GM12878 (cell line): ENCODE measurements around the gene C9orf57. TPM values are rescaled to one million over a fixed set of nuclear protein-coding genes. Genes with fewer than 3 reads are reported as not detected.

ENCODE experiments used
- ATAC-seq: fragments of 200-7000 bp; cut with Tn5 transposase; 3 replicates; pipeline ENCODE4 v1.9.1; 2020; ENCODE audit warnings: mild to moderate bottlenecking, moderate library complexity
- BruUV-seq: library from RNA; stranded (reverse); fragments of 400-500 nt; replicated peaks from 2 replicates; lab custom pipeline; 2021; lab: Mats Ljungman, UMichigan
- CTCF ChIA-PET: fragments of 300-600 bp; sonication (Branson Sonifier 250); formaldehyde crosslinking; extraction: SDS; loops from one replicate; lab custom pipeline; 2021; ENCODE audit warnings: inconsistent platforms; lab: Yijun Ruan, JAX
- POLR2A ChIA-PET: fragments of 350-600 bp; formaldehyde crosslinking; extraction: SDS; loops from one replicate; lab custom pipeline; 2021; ENCODE audit warnings: inconsistent platforms; lab: Charles Lee
- RAD21 ChIA-PET: fragments of 300-600 bp; sonication (Branson Sonifier 250); formaldehyde crosslinking; loops from one replicate; lab custom pipeline; 2023; ENCODE audit warnings: antibody characterized with exemption; ENCODE audit not compliant: unreplicated experiment; lab: Charles Lee
- SMC1A ChIA-PET: fragments of 300-600 bp; sonication (Branson Sonifier 250); formaldehyde crosslinking; loops from one replicate; lab custom pipeline; 2023; ENCODE audit not compliant: unreplicated experiment, uncharacterized antibody; lab: Charles Lee
- DNase-seq: peaks from one replicate; pipeline ENCODE4 v3.0.0-alpha.2; 2011; ENCODE audit warnings: low read depth, low spot score
- FAIRE-seq: peaks from 3 replicates; lab custom pipeline; 2011; peaks lifted over from hg19 to GRCh38; lab: Jason Lieb, UNC
- H2AFZ ChIP-seq: 2 replicates; pipeline ENCODE4 v1.6.0; 2011; ENCODE audit warnings: low read depth, low read length, control low read depth; ENCODE audit not compliant: control insufficient read depth
- H3K27ac ChIP-seq: 2 replicates; pipeline ENCODE4 v1.5.1; 2011; ENCODE audit warnings: control low read depth; ENCODE audit not compliant: control insufficient read depth, insufficient read depth
- H3K27me3 ChIP-seq, 2 experiments: replicated peaks in 1 of 2; 2 replicates each; pipeline versions ENCODE4 v1.6.0 to v1.6.1; 2011; ENCODE audit warnings: low read length in 1 of 2; ENCODE audit not compliant: control insufficient read depth in 2 of 2, insufficient read depth in 2 of 2
- H3K36me3 ChIP-seq, 2 experiments: 2 replicates each; pipeline ENCODE4 v1.5.1; 2011; ENCODE audit warnings: low read length in 1 of 2; ENCODE audit not compliant: control insufficient read depth in 2 of 2, insufficient read depth in 2 of 2
- H3K4me1 ChIP-seq: 2 replicates; pipeline ENCODE4 v1.6.1; 2011; ENCODE audit warnings: mild to moderate bottlenecking, low read length, moderate library complexity, mixed read lengths; ENCODE audit not compliant: control insufficient read depth, insufficient read depth
- H3K4me2 ChIP-seq: 2 replicates; pipeline ENCODE4 v1.6.0; 2011; ENCODE audit warnings: control low read depth; ENCODE audit not compliant: control insufficient read depth, insufficient read depth
- H3K4me3 ChIP-seq: fragments of 200-600 bp; sonication (generic); 2 replicates; pipeline ENCODE4 v1.5.1; 2016
- H3K79me2 ChIP-seq: 2 replicates; pipeline ENCODE4 v1.6.0; 2011; ENCODE audit warnings: low read length; ENCODE audit not compliant: control insufficient read depth, insufficient read depth
- H3K9ac ChIP-seq: 2 replicates; pipeline ENCODE4 v1.8.0; 2011; ENCODE audit warnings: low read length, control low read depth, mixed read lengths; ENCODE audit not compliant: control insufficient read depth, insufficient read depth
- H3K9me3 ChIP-seq: replicated peaks from 3 replicates; pipeline ENCODE4 v1.5.1; 2011; ENCODE audit warnings: mild to moderate bottlenecking, low read length; ENCODE audit not compliant: control insufficient read depth, insufficient read depth
- H4K20me1 ChIP-seq: 2 replicates; pipeline ENCODE4 v1.6.0; 2011; ENCODE audit not compliant: control insufficient read depth, insufficient read depth
- ASH2L ChIP-seq: fragments of 300-600, 200-600 bp; sonication (generic); IDR thresholded peaks from 2 replicates; pipeline ENCODE4 v1.6.1; 2017; ENCODE audit warnings: low read depth, mild to moderate bottlenecking, borderline replicate concordance
- CEBPB ChIP-seq, 2 experiments: fragments of 150-350 bp in 1 of 2; IDR thresholded peaks; 2 replicates each; pipeline ENCODE4 v1.6.1; 2012 to 2014; ENCODE audit warnings: low read depth in 2 of 2, low read length in 2 of 2, borderline replicate concordance in 1 of 2, inconsistent platforms in 1 of 2
- CREM ChIP-seq: IDR thresholded peaks from 2 replicates; pipeline ENCODE4 v1.6.1; 2014; ENCODE audit warnings: antibody characterized with exemption, low read depth
- HSF1 ChIP-seq: fragments of 150-350 bp; IDR thresholded peaks from 2 replicates; pipeline ENCODE4 v1.6.1; 2014; ENCODE audit warnings: mild to moderate bottlenecking, low read depth, low read length
- NFIC ChIP-seq: IDR thresholded peaks from 2 replicates; pipeline ENCODE4 v1.6.1; 2012; ENCODE audit warnings: low read depth, mild to moderate bottlenecking, inconsistent platforms, low read length, moderate library complexity
- STAT3 ChIP-seq: IDR thresholded peaks from 2 replicates; pipeline ENCODE4 v1.6.1; 2011; ENCODE audit warnings: low read depth, low read length, improper control_type of control experiment
- TAF1 ChIP-seq: IDR thresholded peaks from 2 replicates; pipeline ENCODE4 v1.6.1; 2011; ENCODE audit warnings: mild to moderate bottlenecking, low read depth, low read length, borderline replicate concordance
- USF1 ChIP-seq: IDR thresholded peaks from 2 replicates; pipeline ENCODE4 v1.6.1; 2011; ENCODE audit warnings: borderline replicate concordance, low read depth, mild to moderate bottlenecking, moderate library complexity, mixed read lengths, low read length; ENCODE audit not compliant: insufficient read depth; ENCODE audit errors: extremely low read length
- WGBS: methylation state at CpG from one replicate; pipeline ENCODE4 v1.1.6; 2016; ENCODE audit warnings: low lambda C conversion rate; ENCODE audit not compliant: insufficient replicate concordance, insufficient coverage; ENCODE audit errors: missing lambda C conversion rate; 5-methylcytosine and 5-hydroxymethylcytosine counted together
- in situ Hi-C: fragments of 300-500 bp; cut with MboI; formaldehyde crosslinking; loops from 9 replicates; pipeline ENCODE4 v1.14.3; 2018; ENCODE audit warnings: mixed read lengths
- intact Hi-C: fragments of 100-400 bp; cut with micrococcal nuclease; formaldehyde crosslinking; loops from one replicate; pipeline ENCODE4 v1.14.2; 2022; ENCODE audit not compliant: unreplicated experiment
- polyA plus RNA-seq, 11 experiments: library from polyadenylated mRNA; depleted of rRNA in 4 of 11; unstranded in 6 of 11; stranded (reverse) in 5 of 11; fragments of >200 nt; fragmentation: Nextera tagmentation in 4 of 11; fragmentation: Illumina TruSeq in 1 of 11; extraction: Ambion mirVana in 4 of 11; extraction: Trizol in 1 of 11; gene quantifications; 1 replicate in 1 of 11; 2 replicates in 10 of 11; pipeline versions ENCODE4 v1.2.1 to v1.2.3, GENCODE V29; 2011 to 2016; ENCODE audit warnings: inconsistent platforms in 2 of 11, missing spikeins in 2 of 11, low read depth in 1 of 11
- total RNA-seq, 4 experiments: library from RNA; depleted of rRNA in 3 of 4; stranded (reverse); fragments of >200 nt in 3 of 4; fragmentation: Illumina TruSeq in 1 of 4; extraction: Trizol in 1 of 4; gene quantifications; 2 replicates each; pipeline versions ENCODE4 v1.2.1 to v1.2.3, GENCODE V29; 2013 to 2021
- TF ChIP-seq, protein P1 (sequence below): fragments of 450-650 bp; formaldehyde crosslinking; IDR thresholded peaks from 2 replicates; pipeline ENCODE4 v1.4.0; 2020; ENCODE audit warnings: mild to moderate bottlenecking, moderate library complexity

C9orf57 gene
- total and polyA plus RNA-seq, 10 of the 15 experiments (the other 5 are each of a cell fraction or from before 2014, with no cell fraction given): 0.06 to 0.27 TPM; not detected in 8

DNA sequence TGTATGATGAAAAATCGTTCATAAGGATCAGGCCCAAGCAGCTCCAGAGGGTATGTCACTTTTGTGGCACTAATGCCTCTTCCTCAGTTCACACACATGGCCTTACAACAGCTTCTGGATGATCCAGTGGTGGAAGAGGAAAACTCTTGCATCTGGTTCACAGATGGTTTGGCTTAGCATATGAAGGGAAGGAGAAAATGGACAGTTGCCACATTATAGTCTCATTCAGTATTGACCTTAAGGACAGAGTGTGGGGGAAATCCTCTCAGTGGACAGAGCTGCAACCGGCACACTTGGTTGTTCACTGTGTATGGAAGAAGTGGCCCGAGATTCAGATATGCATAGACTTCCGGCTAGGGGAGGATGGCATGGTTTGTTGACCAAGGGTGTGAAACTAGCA lies 22.8 kb downstream of the C9orf57 start:
- Histone ChIP-seq H3K27ac (no peak overlapping the region), H4K20me1 (no peaks in the 10 kb centered on the region), H3K9ac (no peak overlapping the region), H2AFZ (no peak overlapping the region), H3K4me2 (no peak overlapping the region), H3K27me3 (no peaks in the 10 kb centered on the region), H3K9me3 (no peaks in the 10 kb centered on the region; the same call in 2 of the 3 replicates), H3K36me3 (no peaks in the 10 kb centered on the region), H3K4me3 (no peak overlapping the region), H3K79me2 (no peaks in the 10 kb centered on the region), H3K4me1 (no peaks in the 10 kb centered on the region; the same call in 1 of the 2 replicates)
- TF ChIP-seq STAT3 (no peak), HSF1 (no peak), CEBPB (IDR thresholded peaks at IDR 0.05; ENCODE audit: borderline replicate concordance in 1 of 2, low read depth in 2 of 2, low read length in 2 of 2) (no peak), TAF1 (no peak), ASH2L (no peak), USF1 (no peak), NFIC (no peak), CREM (no peak)
- TF ChIP-seq, protein P1, sequence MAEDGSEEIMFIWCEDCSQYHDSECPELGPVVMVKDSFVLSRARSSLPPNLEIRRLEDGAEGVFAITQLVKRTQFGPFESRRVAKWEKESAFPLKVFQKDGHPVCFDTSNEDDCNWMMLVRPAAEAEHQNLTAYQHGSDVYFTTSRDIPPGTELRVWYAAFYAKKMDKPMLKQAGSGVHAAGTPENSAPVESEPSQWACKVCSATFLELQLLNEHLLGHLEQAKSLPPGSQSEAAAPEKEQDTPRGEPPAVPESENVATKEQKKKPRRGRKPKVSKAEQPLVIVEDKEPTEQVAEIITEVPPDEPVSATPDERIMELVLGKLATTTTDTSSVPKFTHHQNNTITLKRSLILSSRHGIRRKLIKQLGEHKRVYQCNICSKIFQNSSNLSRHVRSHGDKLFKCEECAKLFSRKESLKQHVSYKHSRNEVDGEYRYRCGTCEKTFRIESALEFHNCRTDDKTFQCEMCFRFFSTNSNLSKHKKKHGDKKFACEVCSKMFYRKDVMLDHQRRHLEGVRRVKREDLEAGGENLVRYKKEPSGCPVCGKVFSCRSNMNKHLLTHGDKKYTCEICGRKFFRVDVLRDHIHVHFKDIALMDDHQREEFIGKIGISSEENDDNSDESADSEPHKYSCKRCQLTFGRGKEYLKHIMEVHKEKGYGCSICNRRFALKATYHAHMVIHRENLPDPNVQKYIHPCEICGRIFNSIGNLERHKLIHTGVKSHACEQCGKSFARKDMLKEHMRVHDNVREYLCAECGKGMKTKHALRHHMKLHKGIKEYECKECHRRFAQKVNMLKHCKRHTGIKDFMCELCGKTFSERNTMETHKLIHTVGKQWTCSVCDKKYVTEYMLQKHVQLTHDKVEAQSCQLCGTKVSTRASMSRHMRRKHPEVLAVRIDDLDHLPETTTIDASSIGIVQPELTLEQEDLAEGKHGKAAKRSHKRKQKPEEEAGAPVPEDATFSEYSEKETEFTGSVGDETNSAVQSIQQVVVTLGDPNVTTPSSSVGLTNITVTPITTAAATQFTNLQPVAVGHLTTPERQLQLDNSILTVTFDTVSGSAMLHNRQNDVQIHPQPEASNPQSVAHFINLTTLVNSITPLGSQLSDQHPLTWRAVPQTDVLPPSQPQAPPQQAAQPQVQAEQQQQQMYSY: no peak
- ChIA-PET RAD21 (interaction anchor here (1.4 to 16.0 kb wide), 2 partner anchors 187 to 239 kb away, joined by 6 to 365 read pairs; no protein-coding TSS in a partner anchor), POLR2A (interaction anchor here (0.6 kb wide), 1 partner anchor 19 kb away, joined by 3 read pairs; no protein-coding TSS in a partner anchor), CTCF (interaction anchor here (0.8 to 16.8 kb wide), 7 partner anchors 12 to 985 kb away, joined by 3 to 470 read pairs (median 4); no protein-coding TSS in a partner anchor), SMC1A (interaction anchor here (1.0 to 6.8 kb wide), 5 partner anchors 21 to 556 kb away, joined by 4 to 367 read pairs (median 12); no protein-coding TSS in a partner anchor)
- no TSS peak for BruUV-seq
- DNase-seq (no peak), FAIRE-seq (no peak), ATAC-seq (no peak)
- in situ Hi-C loops: loop anchor here (5.0 kb wide), 1 partner anchor 235 kb away; no protein-coding TSS in a partner anchor
- intact Hi-C loops: loop anchor here (5.0 to 10.0 kb wide), 4 partner anchors 317 to 1047 kb away; no protein-coding TSS in a partner anchor
- WGBS: 12% methylated on average over 4 of the region's 4 CpGs
